Panc1 (cell line): ENCODE results near the gene ADK.
A peak's percentile ranks its signal among the peaks of the same experiment; 100 is the strongest.

ENCODE experiments used
- REST ChIP-seq, 2 experiments: IDR thresholded peaks; 2 replicates each; pipeline ENCODE4 v1.6.1; 2011 to 2012; ENCODE audit warnings: low read depth in 2 of 2, control low read depth in 1 of 2, low read length in 1 of 2, mild to moderate bottlenecking in 1 of 2, moderate library complexity in 1 of 2; ENCODE audit not compliant: insufficient read depth in 1 of 2
- TF ChIP-seq, protein P1 (sequence below): fragments of 450-650 bp; IDR thresholded peaks from 2 replicates; pipeline ENCODE4 v1.5.1; 2017; ENCODE audit warnings: mild to moderate bottlenecking

DNA sequence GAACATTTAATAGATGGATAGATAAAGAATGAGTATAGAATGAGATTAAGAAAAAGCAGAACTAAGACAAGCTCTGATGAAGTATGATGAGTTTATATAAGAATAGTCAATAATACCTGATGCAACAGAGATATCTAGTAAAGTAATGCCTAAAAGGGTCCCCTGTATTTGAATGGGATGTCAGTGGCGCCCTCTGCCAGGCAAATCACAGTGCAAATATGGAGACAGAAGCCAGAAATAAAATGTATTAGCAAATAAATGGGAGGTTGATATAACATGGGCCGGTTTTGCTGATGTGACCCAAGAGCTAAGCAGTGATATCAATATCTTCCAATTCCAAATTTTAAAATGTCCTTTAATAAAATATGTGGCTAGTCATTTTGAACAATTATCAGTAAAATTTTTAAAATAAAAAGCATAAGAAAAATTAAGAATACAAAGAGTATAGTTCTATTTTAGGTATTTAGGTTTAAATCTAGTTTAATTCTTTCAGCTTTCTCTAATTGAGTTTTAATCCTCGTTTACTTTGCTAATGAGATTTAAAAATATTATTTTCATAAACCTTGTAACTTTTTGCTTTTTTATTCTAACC is 62.6 kb downstream of the ADK start:
- TF ChIP-seq, protein P1, sequence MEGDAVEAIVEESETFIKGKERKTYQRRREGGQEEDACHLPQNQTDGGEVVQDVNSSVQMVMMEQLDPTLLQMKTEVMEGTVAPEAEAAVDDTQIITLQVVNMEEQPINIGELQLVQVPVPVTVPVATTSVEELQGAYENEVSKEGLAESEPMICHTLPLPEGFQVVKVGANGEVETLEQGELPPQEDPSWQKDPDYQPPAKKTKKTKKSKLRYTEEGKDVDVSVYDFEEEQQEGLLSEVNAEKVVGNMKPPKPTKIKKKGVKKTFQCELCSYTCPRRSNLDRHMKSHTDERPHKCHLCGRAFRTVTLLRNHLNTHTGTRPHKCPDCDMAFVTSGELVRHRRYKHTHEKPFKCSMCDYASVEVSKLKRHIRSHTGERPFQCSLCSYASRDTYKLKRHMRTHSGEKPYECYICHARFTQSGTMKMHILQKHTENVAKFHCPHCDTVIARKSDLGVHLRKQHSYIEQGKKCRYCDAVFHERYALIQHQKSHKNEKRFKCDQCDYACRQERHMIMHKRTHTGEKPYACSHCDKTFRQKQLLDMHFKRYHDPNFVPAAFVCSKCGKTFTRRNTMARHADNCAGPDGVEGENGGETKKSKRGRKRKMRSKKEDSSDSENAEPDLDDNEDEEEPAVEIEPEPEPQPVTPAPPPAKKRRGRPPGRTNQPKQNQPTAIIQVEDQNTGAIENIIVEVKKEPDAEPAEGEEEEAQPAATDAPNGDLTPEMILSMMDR = peak; percentile 77; the same call in 1 of the 2 replicates
- TF ChIP-seq REST (IDR thresholded peaks at IDR 0.05; ENCODE audit: insufficient read depth in 1 of 2, low read depth in 2 of 2, low read length in 1 of 2) = no peak
